ENCODE measurements around the gene HAUS2.
A peak's percentile ranks its signal among the peaks of the same experiment; 100 is the strongest.
"Not testable (repeated sequence)": the region's sequence is repeated elsewhere in the genome, so short reads cannot be mapped to it uniquely, and the experiment has no call there.

Gene HAUS2

GRCh38 chr15:42576040-42576594 lies 27.5 kb downstream of the HAUS2 start:
- no peak for DNase-seq (ENCODE audit: low read depth)

GRCh38 chr15:42576776-42577175 lies 28.1 kb downstream of the HAUS2 start:
- DNase-seq (ENCODE audit: low read depth), result no peak

GRCh38 chr15:42577514-42578031 lies 28.9 kb downstream of the HAUS2 start:
- no peak for DNase-seq (ENCODE audit: low read depth)

GRCh38 chr15:42578984-42579537 lies 30.4 kb downstream of the HAUS2 start:
- no peak for DNase-seq (ENCODE audit: low read depth)

- peak; percentile 57 for DNase-seq (ENCODE audit: low read depth)
These were observed 32.7 kb downstream of the HAUS2 start for GRCh38 chr15:42581272-42581730.

GRCh38 chr15:42582569-42583375 lies 34.1 kb downstream of the HAUS2 start:
- DNase-seq (ENCODE audit: low read depth), result no peak

- no peak for DNase-seq (ENCODE audit: low read depth)
These were observed 35.6 kb downstream of the HAUS2 start for GRCh38 chr15:42584031-42584765.

- DNase-seq (ENCODE audit: low read depth), result no peak
These were observed 42.1 kb downstream of the HAUS2 start for GRCh38 chr15:42590619-42591237.

- DNase-seq (ENCODE audit: low read depth), result no peak
These were observed 42.7 kb downstream of the HAUS2 start for GRCh38 chr15:42591238-42591934.

- no peak for DNase-seq (ENCODE audit: low read depth)
These were observed 44.1 kb downstream of the HAUS2 start for GRCh38 chr15:42592716-42593115.

GRCh38 chr15:42593143-42593542 lies 44.5 kb downstream of the HAUS2 start:
- no peak for DNase-seq (ENCODE audit: low read depth)

- DNase-seq (ENCODE audit: low read depth), result no peak
These were observed 45.5 kb downstream of the HAUS2 start for GRCh38 chr15:42594095-42594494.

GRCh38 chr15:42595626-42596240 lies 47.1 kb downstream of the HAUS2 start:
- no peak for DNase-seq (ENCODE audit: low read depth)

- not testable (repeated sequence) for DNase-seq (ENCODE audit: low read depth)
These were observed 52.7 kb downstream of the HAUS2 start for GRCh38 chr15:42601316-42601715.

GRCh38 chr15:42602501-42602900 lies 53.9 kb downstream of the HAUS2 start:
- DNase-seq (ENCODE audit: low read depth), result no peak

GRCh38 chr15:42603978-42604377 lies 55.3 kb downstream of the HAUS2 start:
- no peak for DNase-seq (ENCODE audit: low read depth)

- no peak for DNase-seq (ENCODE audit: low read depth)
These were observed 56.5 kb downstream of the HAUS2 start for GRCh38 chr15:42604894-42605744.

GRCh38 chr15:42605796-42606195 lies 57.2 kb downstream of the HAUS2 start:
- no peak for DNase-seq (ENCODE audit: low read depth)

- DNase-seq (ENCODE audit: low read depth), result peak; percentile 16
These were observed 59.5 kb downstream of the HAUS2 start for GRCh38 chr15:42608110-42608531.

All from stimulated activated CD8-positive, alpha-beta memory T cell treated with anti-CD3 and anti-CD28 coated beads, Interleukin-15, amount 100 ng/mL, for 1 hour (primary cell).